GM21367 (cell line): ENCODE results near the gene TOMM40.
"Not testable (repeated sequence)": the region's sequence is repeated elsewhere in the genome, so short reads cannot be mapped to it uniquely, and the experiment has no call there.

Experiments
- ATAC-seq: cut with Tn5 transposase; IDR thresholded peaks from one replicate; pipeline ENCODE4 v1.9.1; 2021; ENCODE audit not compliant: unreplicated experiment

Gene TOMM40

DNA sequence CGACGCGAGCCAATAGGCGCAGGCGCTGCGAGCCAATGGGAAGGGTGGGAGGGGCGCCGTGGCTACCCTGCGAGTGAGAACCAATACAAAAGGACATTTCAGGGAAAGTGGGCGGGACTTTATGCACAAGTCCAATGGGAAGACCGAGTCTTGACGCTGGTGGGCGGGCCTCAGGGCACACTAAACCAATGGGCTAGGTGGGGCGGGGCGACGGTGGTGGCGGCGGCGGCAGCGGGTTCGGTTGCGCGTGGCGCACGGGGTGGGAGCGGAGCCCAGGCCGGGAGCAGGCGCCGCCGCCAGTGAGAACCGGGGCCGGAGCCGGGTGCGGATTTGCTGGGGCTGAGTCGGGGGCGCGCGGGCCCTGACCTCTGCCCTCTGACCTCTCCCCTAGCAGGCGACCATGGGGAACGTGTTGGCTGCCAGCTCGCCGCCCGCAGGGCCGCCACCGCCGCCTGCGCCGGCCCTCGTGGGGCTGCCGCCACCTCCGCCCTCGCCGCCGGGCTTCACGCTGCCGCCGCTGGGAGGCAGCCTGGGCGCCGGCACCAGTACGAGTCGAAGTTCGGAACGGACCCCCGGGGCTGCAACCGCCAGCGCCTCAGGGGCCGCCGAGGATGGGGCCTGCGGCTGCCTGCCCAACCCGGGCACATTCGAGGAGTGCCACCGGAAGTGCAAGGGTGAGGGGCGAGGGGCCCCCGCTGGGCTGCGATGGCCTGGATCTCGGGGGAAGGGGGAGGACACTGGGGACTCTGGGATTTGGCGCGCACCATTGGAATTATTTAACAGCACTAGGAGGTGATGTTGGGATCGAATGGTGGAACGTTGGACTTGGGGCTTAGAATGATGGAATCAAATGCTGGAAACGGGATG, at the start of gene TOMM40:
TSS of gene TOMM40 (plus strand) at position 239 of the 867 bp plus-strand sequence. CDS start at position 401, 162 bp downstream.
- ATAC-seq = peak; percentile 50

DNA sequence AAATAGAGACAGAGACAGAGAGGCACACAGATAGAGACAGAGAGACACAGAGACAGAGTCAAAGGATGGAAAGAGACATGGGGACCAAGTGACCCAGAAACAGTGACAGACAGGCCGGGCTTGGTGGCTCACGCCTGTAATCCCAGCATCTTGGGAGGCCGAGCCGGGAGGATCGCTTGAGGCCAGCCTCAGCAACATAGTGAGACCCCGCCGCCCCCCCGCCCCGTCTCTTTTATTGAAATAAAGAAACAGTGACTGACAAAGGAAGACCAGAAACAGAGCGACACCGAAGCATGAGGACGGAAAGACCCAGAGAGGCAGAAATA, 45.8 kb upstream of the TOMM40 start:
- no peak for ATAC-seq

DNA sequence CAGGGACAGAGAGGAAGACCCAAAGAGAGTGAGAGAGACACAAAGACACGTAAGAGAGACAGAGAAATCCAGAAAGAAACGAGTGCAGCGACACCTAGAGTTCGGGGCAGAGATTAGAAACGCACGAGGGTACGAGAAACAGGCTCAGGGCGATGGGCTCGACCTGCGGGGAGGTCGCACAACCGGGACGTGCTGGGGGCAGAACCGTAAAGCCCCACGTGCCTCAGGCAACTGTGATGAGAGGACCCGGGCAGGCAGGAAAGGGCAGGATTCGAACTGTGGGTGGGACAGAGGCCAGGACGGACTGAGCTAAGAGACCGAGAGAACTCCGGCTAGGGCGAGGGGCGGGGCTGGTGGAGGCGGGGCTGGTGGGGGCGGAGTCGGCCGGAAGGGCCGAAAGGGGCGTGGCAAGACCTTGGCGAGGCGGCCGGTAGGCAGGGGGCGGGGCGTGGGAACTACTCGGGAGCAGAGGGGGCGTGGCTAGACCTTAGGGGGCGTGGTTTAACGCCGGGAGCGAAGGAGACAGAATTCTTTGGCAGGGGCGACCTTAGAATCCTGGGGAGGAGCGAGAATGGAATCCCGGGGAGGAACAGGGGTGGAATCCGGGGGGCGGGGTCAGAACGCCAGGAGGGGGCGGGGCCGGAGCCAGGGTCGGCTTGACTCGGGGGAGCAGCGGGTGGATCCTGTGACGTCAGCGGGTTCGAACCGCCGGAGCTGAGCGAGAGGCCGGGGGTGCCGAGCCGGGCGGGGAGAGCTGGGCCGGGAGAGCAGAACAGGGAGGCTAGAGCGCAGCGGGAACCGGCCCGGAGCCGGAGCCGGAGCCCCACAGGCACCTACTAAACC, 45.2 kb upstream of the TOMM40 start, which contains the start of gene NECTIN2:
TSS of gene NECTIN2 (plus strand) at position 686 of the 843 bp plus-strand sequence. CDS start 229 bp downstream, outside the sequence.
- ATAC-seq = no peak

DNA sequence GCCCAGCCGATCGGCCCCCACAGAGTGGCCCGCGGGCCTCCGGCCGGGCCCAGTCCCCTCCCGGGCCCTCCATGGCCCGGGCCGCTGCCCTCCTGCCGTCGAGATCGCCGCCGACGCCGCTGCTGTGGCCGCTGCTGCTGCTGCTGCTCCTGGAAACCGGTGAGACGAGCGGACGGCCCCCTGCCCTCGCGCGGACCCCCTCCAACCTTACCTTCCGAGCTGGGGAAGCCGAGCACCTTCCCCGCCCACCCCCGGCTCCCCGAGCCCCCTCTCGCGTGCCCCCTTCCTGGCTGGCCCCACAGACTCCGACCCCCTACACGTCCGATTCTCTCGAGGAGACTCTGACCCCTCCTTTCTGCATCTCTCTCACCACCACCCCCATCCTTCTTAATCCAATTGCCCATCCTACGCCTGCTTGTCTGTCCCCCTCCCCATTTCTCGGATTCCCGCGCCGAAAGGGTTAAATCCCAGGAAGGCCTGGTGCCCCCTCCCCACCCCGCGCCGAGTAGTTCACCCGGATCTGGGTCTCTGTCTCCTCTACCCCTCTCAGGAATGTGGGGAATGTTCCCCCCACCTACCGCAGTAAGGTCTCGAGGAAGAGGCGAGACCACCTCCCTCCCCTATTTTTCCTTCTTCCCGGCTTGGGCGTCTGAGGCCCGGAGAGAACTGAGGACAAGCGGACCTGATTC, 44.5 kb upstream of the TOMM40 start:
- no peak for ATAC-seq

DNA sequence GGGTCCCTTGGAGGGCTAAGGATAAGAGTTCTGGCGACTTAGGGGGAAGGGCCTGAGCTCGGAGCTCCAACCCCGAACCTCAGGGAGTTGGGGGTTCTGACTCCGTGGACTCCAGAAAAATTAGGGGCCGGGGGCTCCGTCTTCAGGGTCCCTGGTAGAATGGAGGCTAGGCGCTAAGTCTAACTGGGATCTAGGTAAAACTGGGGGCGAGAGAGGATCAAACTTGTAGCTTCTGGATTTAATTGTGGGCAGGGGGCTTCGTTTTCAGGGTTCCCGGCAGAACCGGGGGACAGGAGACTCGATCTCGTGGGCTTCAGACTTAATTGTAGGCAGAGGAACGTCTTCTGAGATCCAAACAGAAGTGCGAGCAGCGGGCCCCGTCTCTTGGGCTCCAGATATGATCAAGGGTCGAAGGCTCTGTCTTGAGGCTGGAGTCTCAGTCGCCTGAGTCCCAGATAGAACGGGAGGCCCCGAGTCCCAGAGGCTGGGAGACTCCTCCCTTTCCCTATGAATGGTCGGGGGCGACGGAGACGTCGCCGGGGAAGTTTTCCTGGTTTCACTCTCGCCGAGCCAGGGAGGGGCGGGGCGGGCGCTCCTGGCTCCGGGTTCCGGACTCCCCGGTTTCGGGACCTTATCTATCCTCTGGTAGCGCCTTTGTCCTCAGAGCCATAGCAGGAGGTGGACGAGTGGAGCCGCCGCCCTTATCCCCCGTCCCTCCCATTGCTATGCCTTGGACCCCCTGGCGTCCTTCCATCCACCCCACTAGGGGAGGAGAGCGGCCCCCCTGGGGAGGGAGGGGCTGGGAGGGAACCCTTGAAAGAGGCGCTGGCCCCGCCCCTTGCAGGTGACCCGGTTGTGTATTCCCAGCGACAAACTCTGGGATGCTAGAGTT, 43.7 kb upstream of the TOMM40 start:
- no peak for ATAC-seq

DNA sequence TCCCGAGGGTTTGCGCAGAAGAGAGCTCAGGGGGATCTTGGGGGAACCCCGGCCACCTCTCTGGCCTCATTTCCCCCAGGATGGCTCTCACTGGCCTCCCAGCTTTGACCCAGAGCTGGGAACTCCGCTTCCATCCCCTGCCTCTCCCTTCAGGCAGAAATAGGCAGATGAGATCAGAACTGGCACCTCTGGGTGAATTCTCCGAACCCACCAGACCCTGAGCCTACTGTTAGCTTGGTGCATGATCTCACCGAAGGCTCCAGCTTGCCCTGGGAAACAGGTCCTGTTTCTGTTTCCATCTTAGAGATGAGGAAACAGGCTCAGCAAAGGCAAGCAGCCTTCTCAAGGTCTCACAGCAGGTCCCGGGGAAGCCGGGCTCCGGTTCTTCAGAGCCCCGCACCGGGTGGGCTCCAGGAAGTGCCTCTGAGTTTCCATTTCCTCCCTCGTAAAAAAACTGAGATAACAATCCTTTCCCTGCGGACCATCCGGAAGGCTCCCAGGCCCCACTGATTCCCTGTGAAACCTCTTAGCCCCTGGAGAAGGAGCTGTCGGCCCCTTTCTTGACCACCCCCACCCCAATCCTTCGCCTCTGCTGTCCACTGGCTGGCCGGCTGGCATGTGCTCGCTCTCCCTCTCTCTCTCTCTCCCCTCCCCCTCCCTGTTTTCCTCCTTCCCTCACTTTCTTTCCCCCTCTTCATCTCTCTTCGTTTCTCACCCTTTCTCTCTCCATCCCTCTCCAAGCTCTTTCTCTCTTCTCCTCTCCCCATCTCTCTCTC, 42.8 kb upstream of the TOMM40 start:
- no peak for ATAC-seq

DNA sequence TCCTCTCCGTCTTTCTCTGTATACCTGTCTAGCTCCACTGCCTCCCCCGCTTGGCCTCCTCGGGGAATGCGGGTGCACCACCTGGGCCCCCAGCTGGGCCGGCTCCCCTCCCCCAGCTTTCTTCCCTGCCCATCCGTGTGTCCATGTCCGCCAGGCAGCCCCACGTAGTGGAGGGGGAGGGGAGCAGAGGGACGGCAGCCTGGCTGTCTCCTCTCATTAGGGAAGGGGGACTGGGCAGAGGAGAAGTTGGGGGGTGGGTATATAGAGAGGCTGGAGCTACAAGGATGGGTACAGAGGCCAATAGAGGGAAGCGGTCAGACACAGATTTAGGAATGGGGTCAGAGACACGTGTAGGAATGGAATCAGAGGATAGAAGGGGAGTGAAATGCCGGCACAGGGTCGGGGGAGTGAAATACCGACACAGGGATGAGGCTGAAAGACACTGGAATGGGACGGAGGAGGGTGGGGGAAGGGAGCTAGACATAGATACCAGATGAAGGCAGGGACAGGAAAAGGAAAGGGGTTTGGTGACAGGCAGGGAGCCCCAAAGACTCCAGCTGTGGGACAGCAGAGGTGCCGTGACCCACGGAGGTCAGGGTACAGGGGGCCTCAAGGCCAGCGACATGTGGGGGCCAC, 42.1 kb upstream of the TOMM40 start:
- ATAC-seq = no peak

DNA sequence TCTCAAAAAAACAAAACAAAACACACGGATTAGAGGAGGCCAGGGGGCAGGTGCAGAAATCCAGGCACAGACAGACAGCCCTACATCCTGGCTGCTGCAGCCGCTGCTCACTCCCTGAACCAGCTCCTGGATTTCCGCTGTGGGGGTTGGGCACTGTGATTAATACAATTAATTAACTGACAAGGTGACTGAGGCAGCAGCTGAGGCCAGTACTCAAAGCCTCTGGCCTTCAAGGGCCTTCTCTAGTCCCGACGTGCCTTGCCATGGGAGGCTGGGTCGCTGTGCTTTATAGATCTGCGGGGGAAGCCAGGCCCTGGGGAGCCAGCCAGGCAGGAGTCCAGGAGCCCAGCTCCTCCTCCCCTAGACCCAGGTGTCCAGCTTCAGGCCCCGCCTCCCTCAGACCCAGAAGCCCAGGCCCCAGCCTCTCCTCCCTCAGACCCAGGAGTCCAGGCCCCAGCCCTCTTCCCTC, 40.4 kb upstream of the TOMM40 start:
- ATAC-seq = no peak

DNA sequence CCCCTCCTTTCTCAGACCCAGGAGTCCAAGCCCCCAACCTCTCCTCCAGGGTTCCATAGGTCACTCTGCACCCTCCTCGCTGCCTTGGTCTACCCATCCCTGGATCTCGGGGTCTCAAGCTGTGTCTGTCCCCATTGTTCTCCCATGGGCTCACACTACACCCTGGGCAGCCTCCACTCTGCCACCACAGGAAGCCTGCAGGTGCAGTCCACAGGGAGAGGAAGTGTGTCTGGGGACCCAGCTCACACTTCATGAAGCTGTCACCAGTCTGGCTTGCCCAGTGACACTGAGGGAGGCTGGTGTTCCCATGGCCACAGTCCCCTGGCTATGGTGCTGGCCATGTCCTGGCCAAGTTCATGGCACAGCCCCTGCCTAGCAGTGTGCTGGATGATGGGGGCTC, 39.6 kb upstream of the TOMM40 start:
- ATAC-seq = no peak

DNA sequence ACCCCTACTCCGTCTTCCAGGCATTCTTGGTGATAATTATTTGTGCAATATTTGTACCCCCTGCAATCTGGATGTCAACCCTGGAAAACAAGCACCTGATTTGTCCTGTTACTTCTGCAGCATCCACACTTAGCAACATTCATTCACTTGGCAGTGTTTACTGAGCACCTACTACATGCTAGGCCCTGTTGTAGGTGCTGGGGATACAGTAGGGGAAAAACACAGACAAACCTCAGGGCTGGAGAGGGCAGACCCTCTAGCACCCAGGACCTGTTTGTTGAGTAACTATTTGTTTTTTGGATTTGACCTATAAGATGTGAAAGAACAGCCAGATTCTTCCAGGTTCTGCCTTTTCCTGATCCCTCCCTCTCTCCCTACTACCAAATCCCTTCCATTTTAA, 35.4 kb upstream of the TOMM40 start:
- no peak for ATAC-seq

DNA sequence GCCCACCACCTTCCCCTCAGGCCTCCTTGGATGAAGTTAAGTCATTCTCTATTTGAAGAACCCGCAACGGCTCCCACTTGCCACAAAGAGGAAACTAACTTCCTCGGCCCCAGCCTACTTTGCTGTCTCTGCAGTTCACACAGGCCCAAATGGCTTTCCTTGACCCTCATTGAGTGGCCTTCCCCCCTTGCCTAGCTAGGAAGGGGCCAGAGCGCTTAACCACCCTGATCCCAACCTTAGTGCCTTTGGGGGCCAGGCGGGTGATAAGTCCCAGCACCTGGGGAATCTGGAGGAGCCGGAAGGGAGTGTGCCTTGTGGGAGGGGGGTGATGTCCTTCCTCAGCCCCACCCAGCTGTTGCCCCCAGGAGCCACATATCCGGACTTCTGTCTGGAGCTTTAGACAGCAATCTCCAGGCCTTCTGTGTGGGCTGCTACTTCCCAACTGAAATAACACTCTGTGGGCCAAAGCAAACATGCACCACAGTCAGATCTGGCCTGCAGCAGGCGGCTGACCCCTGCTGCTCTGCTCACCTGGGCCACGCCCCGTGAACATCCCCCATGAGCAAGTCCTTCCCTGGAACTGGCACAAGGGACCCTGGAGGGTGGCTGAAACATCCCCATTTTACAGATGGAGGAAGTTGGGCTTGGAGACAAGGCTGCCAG, 34.5 kb upstream of the TOMM40 start:
- no peak for ATAC-seq

DNA sequence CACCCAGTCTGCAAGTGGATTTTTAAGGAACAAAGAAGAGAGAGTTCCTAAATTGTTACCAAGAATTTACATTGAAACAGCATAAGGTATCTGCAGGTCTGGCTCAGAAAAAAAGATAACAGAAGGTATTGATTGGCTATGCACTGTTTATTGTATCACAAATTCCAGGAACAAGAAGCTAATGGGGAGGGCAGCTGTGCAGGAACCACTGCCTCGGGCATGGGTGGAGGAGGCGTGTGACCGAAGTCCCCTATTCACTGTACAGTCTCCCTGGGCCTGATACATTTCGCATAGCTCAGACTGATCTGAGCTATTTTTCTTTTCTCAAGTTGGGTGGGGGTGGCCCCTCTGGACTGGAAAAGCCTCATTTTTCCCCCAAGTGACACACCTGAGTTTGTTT, 33.2 kb upstream of the TOMM40 start:
- ATAC-seq = no peak

DNA sequence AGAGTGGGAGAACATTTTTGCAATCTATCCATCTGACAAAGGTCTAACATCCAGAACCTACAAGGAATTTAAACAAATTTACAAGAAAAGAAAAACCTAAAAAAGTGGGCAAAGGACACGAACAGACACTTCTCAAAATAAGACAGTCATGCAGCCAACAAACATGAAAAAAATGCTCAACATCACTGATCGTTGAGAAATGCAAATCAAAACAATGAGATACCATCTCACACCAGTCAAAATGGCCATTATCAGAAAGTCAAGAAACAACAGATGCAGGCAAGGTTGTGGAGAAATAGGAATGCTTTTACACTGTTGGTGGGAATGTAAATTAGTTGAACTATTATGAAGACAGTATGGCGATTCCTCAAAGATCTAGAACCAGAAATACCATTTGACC, 29.5 kb upstream of the TOMM40 start:
- ATAC-seq = not testable (repeated sequence)

DNA sequence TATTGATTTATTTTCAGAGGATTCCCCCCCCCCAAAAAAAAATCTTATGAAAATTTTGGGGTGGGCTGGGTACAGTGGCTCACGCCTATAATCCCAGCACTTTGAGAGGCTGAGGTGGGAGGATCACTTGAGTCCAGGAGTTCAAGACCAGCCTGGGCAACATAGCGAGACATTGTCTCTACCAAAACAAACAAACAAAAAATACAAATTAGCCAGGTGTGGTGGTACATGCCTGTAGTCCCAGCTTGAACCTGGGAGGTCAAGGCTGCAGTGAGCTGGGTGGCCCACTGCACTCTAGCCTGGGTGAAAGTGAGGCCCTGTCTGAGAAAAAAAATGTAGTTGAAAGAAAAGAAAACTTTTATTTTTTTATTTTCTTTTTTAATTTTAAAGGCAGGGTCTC, 27.1 kb upstream of the TOMM40 start:
- no peak for ATAC-seq

DNA sequence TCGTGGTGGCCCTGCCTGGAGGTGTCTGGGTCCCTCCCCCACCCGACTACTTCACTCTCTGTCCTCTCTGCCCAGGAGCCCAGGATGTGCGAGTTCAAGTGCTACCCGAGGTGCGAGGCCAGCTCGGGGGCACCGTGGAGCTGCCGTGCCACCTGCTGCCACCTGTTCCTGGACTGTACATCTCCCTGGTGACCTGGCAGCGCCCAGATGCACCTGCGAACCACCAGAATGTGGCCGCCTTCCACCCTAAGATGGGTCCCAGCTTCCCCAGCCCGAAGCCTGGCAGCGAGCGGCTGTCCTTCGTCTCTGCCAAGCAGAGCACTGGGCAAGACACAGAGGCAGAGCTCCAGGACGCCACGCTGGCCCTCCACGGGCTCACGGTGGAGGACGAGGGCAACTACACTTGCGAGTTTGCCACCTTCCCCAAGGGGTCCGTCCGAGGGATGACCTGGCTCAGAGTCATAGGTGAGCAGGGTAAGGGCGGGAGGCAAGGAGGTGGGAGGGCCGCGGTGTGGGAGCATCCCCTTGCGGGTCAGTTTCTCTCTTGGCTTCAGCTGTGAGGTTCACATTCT, 25.8 kb upstream of the TOMM40 start:
- no peak for ATAC-seq

DNA sequence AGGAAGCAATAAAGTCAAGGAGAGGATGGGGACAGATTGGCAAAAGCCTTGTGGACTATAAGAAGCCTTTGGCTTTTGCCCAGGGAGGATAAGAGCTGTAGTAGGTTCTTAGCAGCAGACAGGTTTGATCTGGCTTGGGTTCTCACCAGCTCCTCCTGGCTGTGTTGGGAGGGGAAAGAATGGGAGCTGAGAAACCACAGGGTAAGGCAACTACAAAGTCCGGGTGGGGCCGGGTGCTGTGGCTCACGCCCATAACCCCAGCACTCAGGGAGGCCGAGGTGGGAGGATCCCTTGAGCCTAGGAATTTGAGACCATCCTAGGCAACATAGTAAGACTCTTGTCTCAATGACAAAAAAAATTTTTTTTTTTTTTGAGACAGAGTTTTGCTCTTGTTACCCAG, 24.4 kb upstream of the TOMM40 start:
- ATAC-seq = no peak

DNA sequence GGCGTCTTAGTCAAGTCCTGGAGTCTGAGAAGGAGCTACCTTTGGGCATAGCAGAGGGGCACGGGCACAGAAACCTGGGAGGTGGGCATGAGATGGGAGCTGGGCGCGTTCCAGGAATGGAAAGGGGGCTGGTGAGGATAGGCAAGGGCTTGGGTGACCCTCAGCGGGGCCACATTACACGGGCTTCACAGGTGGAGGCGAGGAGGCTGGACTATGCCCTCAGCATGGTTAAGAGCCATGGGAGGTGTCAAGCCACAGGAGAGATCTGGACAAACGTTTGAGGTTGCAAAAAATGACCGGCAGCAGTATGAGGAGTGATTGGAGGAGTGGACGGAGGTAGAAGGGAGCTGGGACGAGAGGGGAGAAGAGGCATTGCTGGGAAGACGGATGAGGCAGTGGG, 23.5 kb upstream of the TOMM40 start:
- ATAC-seq = no peak

DNA sequence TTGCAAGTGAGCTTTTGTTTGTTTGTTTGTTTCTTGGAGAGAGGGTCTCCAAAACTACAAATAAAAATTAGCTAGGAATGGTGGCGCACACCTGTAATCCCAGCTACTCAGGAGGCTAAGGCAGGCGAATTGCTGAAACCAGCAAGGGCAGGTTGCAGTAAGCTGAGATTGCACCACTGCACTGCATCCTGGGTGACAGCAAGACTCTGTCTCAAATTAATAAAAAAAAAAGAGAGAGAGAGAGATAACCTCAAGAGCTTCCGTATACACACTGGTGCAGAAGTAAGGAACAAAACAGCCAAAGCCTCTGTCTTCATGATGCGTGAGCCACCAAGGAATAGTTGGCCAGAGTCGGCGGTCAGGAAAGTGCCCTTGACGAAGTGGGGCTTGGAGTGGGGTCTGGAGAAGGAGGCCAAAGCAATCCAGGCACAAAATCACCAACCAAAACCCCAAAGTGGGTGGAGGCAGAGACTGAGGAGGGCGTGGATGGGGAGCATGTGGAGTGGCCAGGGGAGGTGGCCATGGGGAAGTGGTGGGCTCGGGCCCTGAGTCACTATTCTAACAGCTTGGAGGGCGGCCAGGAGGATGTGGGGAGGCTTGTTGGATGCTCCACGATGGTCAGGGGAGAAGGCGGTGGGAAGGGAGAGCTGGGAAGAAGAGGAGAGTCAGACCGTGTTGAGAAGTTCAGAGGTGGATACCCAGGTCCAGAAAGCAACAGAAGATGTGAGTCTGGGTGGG, 21.2 kb upstream of the TOMM40 start:
- no peak for ATAC-seq
